Measurements from ENCODE around the gene IL18. TPM values are rescaled to one million over a fixed set of nuclear protein-coding genes. Genes with fewer than 3 reads are reported as not detected.
"Not testable (repeated sequence)": the region's sequence is repeated elsewhere in the genome, so short reads cannot be mapped to it uniquely, and the experiment has no call there.

IL18 gene
- polyA plus RNA-seq, 1 donor = 9.9 TPM

GRCh38 chr11:112172362-112172994 lies 8.6 kb upstream of the IL18 start:
- no peak for DNase-seq

GRCh38 chr11:112167145-112167544 lies 3.3 kb upstream of the IL18 start, which contains the start of gene TEX12:
TEX12 (plus strand) TSS chr11:112167372; CDS start chr11:112169269, 1,897 bp downstream.
- no peak for DNase-seq

GRCh38 chr11:112166562-112166961 lies 2.7 kb upstream of the IL18 start:
- no peak for DNase-seq

- no peak for DNase-seq
Measured at GRCh38 chr11:112165049-112165448, 1.2 kb upstream of the IL18 start.

DNA sequence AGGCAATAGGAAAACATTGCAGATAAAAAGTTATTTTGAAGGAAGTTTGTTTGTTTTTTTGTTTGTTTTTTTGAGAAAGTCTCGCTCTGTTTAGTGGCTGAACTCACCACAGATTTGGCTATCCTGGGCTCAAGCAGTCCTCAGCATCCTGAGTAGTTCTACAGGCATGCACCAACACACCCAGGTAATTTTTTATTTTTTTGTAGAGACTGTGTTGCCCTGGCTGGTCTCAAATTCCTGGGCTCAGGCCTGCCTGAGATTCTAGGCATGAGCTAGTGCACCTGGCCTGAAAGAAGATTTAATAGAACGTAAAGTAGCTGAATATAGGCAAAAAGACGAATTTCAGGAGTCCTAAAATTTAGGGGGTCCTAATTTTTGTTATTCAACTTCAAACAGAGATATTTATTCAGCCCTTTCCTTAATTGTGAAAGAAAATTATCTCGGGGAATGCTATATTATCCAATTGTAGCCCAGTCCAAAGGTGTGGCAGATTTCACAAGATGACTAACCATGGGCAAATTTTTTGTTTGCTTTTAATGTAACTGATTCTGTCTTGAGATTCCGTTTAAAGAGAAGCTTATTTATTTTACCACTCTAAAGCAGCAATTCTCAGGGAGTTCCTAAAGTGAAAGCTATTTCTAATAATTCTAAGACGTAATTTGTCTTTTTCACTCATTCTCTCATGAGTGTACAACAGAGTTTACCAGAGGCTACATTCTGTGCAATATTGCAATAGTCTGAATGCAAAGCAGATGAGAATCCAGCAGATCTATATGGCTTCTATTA lies 940 bp downstream of the IL18 start:
- DNase-seq = no peak

DNA sequence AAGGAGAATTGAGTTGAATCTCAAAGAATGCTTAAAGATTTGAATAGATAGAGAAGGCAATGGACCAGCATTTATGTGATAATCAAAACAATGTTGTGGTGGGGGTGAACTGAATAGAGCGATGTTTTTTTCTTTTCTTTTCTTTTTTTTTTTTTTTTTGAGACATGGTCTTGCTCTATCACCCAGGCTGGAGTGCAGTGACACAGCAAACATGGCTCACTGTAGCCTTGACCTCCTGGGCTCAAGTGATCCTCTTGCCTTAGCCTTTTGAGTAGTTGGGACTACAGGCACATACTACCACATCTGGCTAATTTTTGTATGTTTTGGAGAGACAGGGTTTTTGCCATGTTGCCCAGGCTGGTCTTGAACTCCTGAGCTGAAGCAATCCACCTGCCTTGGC lies 1.7 kb downstream of the IL18 start:
- not testable (repeated sequence) for DNase-seq

GRCh38 chr11:112161012-112161411 lies 2.9 kb downstream of the IL18 start:
- no peak for DNase-seq

GRCh38 chr11:112160091-112160848 lies 3.6 kb downstream of the IL18 start:
- no peak for DNase-seq

DNA sequence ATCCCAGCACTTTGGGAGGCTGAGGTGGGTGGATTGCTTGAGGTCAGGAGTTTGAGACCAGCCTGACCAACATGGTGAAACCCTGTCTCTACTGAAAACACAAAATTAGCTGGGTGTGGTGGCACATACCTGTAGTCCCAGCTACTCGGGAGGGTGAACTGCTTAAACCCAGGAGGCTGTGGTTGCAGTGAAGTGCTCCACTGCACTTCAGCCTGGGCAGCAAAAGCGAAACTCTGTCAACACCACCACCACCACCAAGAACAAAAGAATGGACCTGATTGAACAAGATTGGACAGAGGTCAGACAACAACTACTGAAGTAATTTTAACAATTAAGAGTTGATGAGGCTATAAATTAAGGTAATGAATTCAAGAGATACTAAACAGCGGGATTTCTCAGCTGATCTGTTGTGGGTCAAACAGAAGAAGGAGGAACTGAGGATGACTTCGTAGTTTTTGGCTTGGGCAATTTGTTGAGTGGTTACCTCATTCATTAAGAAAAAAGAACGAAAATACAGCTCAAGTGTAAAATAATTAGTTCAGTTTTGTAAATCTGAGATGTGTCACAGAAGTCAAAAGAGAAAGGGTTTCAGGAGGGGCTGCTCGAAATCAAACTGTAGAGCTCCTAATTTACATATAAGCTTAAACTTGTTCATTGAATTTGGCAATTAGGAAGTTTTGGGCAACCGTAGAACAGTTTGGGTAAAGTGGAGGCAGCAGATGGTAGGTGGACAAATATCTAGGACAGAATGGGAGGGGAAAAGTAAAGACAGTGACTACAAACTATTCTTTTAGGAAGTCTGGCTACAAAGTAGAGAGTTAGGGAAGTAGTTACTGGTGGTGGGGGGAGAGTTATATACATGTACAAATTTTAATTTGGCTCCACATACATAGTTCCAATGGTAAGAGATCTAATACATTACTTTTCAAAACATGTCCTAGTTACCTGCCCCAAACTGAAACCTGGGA lies 4.5 kb downstream of the IL18 start:
- no peak for DNase-seq

- no peak for DNase-seq
Measured at GRCh38 chr11:112156956-112157766, 6.7 kb downstream of the IL18 start.

- DNase-seq = no peak
Measured at GRCh38 chr11:112156153-112156955, 7.5 kb downstream of the IL18 start.

- DNase-seq = no peak
Measured at GRCh38 chr11:112150517-112150916, 13.4 kb downstream of the IL18 start.

GRCh38 chr11:112143597-112143996 lies 20.3 kb downstream of the IL18 start:
- no peak for DNase-seq

DNA sequence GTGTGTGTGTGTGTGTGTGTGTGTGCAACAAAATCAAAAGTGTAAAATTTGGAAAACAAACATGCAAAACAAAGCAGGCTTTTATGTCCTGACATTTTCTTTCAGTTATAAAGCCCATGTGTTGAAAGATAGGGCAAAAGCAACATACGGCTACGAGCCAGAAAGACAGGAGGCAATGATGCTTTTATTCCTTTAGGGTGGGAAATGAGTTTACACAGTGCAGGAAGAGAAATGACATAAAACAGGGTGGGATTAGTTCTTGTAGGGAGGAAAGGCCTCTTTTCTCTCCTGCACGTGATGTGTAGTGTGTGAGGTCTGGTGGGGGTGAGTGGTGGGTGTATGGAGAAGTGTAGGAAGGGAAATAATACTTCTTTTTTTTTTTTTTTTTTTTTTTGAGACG lies 29.4 kb downstream of the IL18 start:
- no peak for DNase-seq

DNA sequence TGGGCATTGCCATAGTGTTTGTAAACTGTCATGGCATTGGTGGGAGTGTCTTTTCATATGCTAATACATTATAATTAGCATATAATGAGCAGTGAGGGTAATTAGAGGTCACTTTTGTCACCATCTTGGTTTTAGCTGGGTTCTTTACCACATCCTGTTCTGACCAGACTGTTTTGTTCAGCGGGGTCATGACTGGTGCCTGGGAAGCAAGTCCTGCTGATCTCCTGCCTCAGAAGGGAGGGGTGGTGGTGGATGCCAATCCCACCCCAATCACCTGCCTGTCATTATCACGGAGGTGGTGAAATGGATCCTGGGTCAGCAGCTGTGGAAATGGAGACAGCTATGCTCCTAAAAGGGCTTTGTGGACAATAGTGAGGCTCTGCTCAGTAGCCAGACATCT lies 31.2 kb downstream of the IL18 start:
- DNase-seq = no peak

- DNase-seq = no peak
Measured at GRCh38 chr11:112129656-112130055, 34.2 kb downstream of the IL18 start.

DNA sequence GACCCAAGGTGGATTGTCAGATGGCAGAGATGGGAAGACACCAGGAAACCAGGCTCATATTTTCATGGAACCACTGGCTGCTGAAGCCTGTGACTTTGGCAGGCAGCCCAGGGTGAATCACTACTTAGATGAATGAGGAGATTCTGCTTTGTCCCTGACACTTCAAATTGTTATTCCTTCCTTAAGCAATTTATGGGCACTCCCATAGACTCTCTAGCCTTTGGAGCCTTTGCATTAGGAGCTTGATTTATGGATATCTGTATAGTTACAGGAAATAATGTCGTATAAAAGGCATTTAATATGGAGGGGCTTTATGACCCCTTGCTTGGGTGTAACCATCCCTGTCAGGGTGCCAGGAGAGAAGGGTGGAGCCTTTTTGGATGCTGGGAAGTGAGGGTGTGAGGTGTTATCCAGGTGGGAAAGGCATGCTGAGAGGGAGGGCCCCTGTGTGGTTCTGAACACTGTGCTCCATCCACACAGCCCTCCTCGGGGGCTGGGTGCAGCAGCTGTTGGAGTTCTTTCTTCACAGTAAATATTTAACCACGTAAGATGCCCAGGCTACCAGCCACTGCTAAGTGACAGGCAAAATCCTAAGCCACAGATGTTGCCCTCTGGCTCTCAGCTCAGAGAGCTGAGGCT lies 35.3 kb downstream of the IL18 start:
- no peak for DNase-seq

- DNase-seq = no peak
Measured at GRCh38 chr11:112127056-112127455, 36.8 kb downstream of the IL18 start.

DNA sequence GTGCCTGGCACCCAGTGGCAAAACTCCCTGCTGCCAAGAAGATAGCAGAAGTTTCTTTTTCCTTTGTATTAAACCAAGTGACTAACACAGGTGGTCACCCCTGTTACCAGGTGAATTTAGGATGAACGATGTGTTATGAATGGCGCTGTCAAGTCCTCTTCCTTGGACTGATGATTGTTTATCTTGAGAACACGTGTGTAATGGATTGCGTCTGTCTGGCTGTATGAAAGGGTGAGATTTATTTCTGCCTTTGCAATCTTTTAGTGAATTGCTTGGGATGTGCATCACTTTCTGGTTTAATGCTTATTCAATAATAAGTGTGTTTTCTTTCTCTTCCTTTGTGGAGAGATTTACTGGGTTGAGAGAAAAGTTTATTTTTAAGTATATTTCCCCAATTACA lies 40.8 kb downstream of the IL18 start:
- DNase-seq = no peak

Measured in left kidney (tissue), 2 donors.